Karpas-422 (cell line): ENCODE results near the gene RSPO4. TPM values are rescaled to one million over a fixed set of nuclear protein-coding genes. Genes with fewer than 3 reads are reported as not detected.
A peak's percentile ranks its signal among the peaks of the same experiment; 100 is the strongest.

Source experiments
- DNase-seq: peaks from one replicate; pipeline ENCODE4 v3.0.0-alpha.2; 2015
- H2AFZ ChIP-seq: fragments of 200-600 bp; sonication (generic); 2 replicates; pipeline ENCODE4 v1.6.1; 2014; ENCODE audit warnings: antibody characterized with exemption, low read length, mixed read lengths
- H3K27ac ChIP-seq: fragments of 200-600 bp; sonication (generic); 2 replicates; pipeline ENCODE4 v1.5.1; 2014; ENCODE audit warnings: mild to moderate bottlenecking, low read length, moderate library complexity
- H3K27me3 ChIP-seq: fragments of 200-600 bp; sonication (generic); 2 replicates; pipeline ENCODE4 v1.6.1; 2014; ENCODE audit warnings: low read length, mixed read lengths
- H3K36me3 ChIP-seq: fragments of 200-600 bp; sonication (generic); 2 replicates; pipeline ENCODE4 v1.6.1; 2014; ENCODE audit warnings: low read length, mixed read lengths; ENCODE audit not compliant: insufficient read depth
- H3K4me1 ChIP-seq: fragments of 200-600 bp; sonication (generic); 2 replicates; pipeline ENCODE4 v1.6.1; 2014; ENCODE audit warnings: mild to moderate bottlenecking, low read length, mixed read lengths
- H3K4me2 ChIP-seq: fragments of 200-600 bp; sonication (generic); 2 replicates; pipeline ENCODE4 v1.6.1; 2014; ENCODE audit warnings: low read length, low read depth, mild to moderate bottlenecking; ENCODE audit not compliant: poor library complexity, severe bottlenecking
- H3K4me3 ChIP-seq: fragments of 200-600 bp; sonication (generic); 2 replicates; pipeline ENCODE4 v1.5.1; 2014; ENCODE audit warnings: mild to moderate bottlenecking, antibody characterized with exemption, low read length, mixed read lengths
- H3K79me2 ChIP-seq: fragments of 200-600 bp; sonication (generic); 2 replicates; pipeline ENCODE4 v1.6.1; 2014; ENCODE audit warnings: mild to moderate bottlenecking, low read length, mixed read lengths
- H3K9ac ChIP-seq: fragments of 200-600 bp; sonication (generic); 2 replicates; pipeline ENCODE4 v1.6.0; 2014; ENCODE audit warnings: low read length
- H3K9me2 ChIP-seq: fragments of 200-600 bp; sonication (generic), shearing (Covaris generic); replicated peaks from 2 replicates; pipeline ENCODE4 v1.6.0; 2014; ENCODE audit warnings: mild to moderate bottlenecking, low read length, moderate library complexity; ENCODE audit not compliant: insufficient read depth
- H3K9me3 ChIP-seq: fragments of 300-700, 200-600 bp; sonication (generic); 2 replicates; pipeline ENCODE4 v1.6.1; 2014; ENCODE audit warnings: low read length, mixed read lengths
- H4K20me1 ChIP-seq: fragments of 200-600 bp; sonication (generic); 2 replicates; pipeline ENCODE4 v1.6.1; 2014; ENCODE audit warnings: mild to moderate bottlenecking, antibody characterized with exemption, low read length, low read depth; ENCODE audit not compliant: insufficient read depth
- total RNA-seq: library from RNA; depleted of rRNA; stranded (reverse); fragments of >200 nt; shearing (Covaris generic); gene quantifications from 2 replicates; pipeline ENCODE4 v1.2.3, GENCODE V29; 2014; ENCODE audit warnings: low replicate concordance

The RSPO4 gene
- total RNA-seq, 1 experiment from 2014 or later, result not detected

DNA sequence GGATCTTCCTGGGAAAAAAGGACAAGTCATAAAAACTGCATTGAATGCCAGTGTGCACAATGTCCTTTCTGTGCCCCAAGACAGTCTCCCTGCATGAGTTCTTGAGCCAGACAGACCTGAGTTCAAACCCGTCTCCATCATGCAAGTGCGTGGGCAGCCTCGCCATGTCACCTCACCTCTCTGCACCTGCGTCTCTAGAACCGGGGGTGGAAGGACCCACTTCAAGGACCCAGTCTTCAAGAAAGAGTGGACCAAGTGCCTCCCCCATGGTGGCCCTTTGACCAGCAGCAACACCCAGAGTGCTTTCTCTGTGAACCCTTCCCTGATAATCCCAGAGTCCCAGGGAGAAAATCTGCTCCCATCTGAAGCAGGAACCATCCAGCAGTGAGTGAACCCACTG, 62.5 kb downstream of the RSPO4 start:
- H3K27me3 ChIP-seq, result no peaks in the 10 kb centered on the region
- H2AFZ ChIP-seq, result no peak overlapping the region
- DNase-seq, result no peak
- no peaks in the 10 kb centered on the region for H4K20me1 ChIP-seq
- H3K9me2 ChIP-seq, result no peaks in the 10 kb centered on the region
- no peaks in the 10 kb centered on the region for H3K36me3 ChIP-seq
- H3K4me3 ChIP-seq, result no peak overlapping the region
- no peaks in the 10 kb centered on the region for H3K4me1 ChIP-seq
- no peak overlapping the region for H3K27ac ChIP-seq
- H3K79me2 ChIP-seq, result no peaks in the 10 kb centered on the region
- H3K4me2 ChIP-seq, result no peak overlapping the region
- H3K9ac ChIP-seq, result no peak overlapping the region
- H3K9me3 ChIP-seq, result no peaks in the 10 kb centered on the region

DNA sequence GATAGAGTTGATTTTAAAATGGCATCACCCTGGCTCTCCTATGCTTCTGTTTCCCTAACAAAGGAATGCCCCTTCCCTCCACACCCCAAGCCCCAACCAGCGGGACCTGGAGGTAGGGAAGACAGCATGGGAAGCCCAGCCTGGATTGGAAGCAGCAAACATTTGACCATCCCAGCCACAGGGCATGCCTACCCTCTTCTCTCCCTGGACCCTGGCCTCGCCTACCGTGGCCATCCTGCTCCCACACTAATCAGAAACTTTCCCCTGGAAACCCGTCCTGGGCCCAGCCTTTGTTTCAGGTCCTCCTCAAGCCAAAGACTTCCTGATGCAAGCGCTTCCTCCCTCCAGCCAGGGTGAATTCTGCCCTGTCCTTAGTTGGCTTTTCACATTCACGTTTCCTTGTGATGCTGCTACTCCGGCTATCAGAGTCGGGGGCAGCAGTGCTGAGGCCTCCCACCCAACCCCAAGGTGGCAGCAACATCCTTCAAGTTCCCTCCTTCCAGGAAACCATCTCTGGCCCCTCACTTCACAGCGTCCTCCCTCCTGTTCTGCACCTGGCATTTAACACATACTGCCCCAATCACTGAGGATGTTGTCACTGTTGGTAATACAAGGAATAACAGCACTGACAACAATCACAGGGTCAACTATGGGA, 67.8 kb downstream of the RSPO4 start:
- no peak overlapping the region for H3K27ac ChIP-seq
- no peaks in the 10 kb centered on the region for H3K9me2 ChIP-seq
- no peak overlapping the region for H3K9ac ChIP-seq
- H3K4me2 ChIP-seq, result no peak overlapping the region
- H3K27me3 ChIP-seq, result no peaks in the 10 kb centered on the region
- no peaks in the 10 kb centered on the region for H3K79me2 ChIP-seq
- no peaks in the 10 kb centered on the region for H3K4me1 ChIP-seq
- no peak for DNase-seq
- no peaks in the 10 kb centered on the region for H4K20me1 ChIP-seq
- H3K4me3 ChIP-seq, result no peak overlapping the region
- no peaks in the 10 kb centered on the region for H3K36me3 ChIP-seq
- H3K9me3 ChIP-seq, result peaks cover 12% of the 10 kb centered on the region
- H2AFZ ChIP-seq, result no peak overlapping the region

DNA sequence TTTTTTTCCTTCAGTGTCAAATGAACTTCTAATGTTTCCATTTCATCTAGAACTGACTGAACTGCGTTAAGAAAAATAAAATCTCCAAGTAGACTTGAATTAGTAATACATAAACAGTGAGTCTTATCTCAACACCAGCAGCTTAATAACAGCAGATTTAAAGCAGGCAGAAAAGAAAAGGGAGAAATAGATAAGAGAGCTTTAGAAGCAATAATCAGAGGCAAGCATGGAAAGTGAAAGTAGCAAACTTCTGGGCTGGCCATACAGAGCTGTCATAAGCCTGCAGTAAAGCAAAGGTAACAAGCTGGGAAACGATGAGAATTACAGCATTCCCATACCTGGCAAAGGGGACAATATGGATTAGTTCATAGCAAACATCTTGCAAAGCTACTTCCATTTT, 69.1 kb downstream of the RSPO4 start:
- H3K4me2 ChIP-seq, result no peak overlapping the region
- H3K27me3 ChIP-seq, result 0 out of 2 replicates have a peak, but pooled peaks cover 4% of the 10 kb centered on the region
- no peak for DNase-seq
- H3K9me2 ChIP-seq, result no peaks in the 10 kb centered on the region
- no peak overlapping the region for H3K9ac ChIP-seq
- peaks cover 12% of the 10 kb centered on the region for H3K9me3 ChIP-seq
- H4K20me1 ChIP-seq, result no peaks in the 10 kb centered on the region
- H2AFZ ChIP-seq, result no peak overlapping the region
- no peak overlapping the region for H3K27ac ChIP-seq
- no peaks in the 10 kb centered on the region for H3K4me1 ChIP-seq
- H3K36me3 ChIP-seq, result no peaks in the 10 kb centered on the region
- no peaks in the 10 kb centered on the region for H3K79me2 ChIP-seq
- H3K4me3 ChIP-seq, result no peak overlapping the region

DNA sequence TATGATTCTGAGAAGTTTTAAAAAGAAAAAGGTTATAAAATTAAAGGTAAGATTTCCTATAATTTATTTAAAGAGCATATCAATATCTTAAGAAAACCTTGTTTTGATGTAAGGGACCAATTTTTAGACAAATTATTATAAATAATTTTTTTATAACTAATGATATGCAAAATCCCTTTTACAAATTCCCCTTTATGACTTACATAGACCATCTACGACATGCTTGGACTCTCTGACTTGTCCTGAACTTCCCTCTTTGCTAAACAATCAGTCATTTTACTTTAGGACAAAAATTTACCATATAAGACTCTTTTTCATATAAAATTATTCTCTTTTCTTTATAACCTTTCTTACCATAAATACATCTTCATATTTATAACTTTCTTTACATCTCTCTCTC, 70.7 kb downstream of the RSPO4 start:
- DNase-seq, result peak; percentile 47
- no peaks in the 10 kb centered on the region for H3K79me2 ChIP-seq

DNA sequence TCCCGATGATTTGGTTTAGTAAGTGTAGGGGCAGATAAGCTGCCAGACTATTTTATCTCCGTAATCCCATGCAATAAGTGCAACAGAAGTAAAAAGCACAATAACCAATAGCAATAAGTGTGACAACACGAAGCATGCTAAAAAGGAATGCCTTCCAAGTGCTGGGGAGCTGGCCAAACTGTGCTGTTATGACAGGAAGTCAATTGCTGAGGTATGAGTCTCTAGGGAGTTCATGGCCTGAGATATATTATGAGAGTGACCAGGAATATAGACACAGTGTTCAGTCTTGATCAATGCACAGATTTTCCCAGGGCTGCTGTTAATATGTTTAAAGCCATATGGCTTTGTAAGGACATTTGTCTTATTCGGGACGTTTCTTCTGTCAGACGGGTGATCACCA, 75.4 kb downstream of the RSPO4 start:
- H3K4me1 ChIP-seq, result no peaks in the 10 kb centered on the region
- no peak overlapping the region for H3K4me2 ChIP-seq
- H3K79me2 ChIP-seq, result no peaks in the 10 kb centered on the region
- no peaks in the 10 kb centered on the region for H4K20me1 ChIP-seq
- no peak overlapping the region for H3K9ac ChIP-seq
- 0 out of 2 replicates have a peak, but pooled peaks cover 4% of the 10 kb centered on the region for H3K27me3 ChIP-seq
- H3K27ac ChIP-seq, result no peak overlapping the region
- H3K9me2 ChIP-seq, result no peaks in the 10 kb centered on the region
- no peaks in the 10 kb centered on the region for H3K36me3 ChIP-seq
- H3K4me3 ChIP-seq, result no peak overlapping the region
- H2AFZ ChIP-seq, result no peak overlapping the region
- peaks cover 8% of the 10 kb centered on the region for H3K9me3 ChIP-seq
- no peak for DNase-seq

More for the DNA sequence above, 70.7 kb downstream of the RSPO4 start:
- Histone ChIP-seq H3K9ac (no peak overlapping the region), H3K4me2 (no peak overlapping the region), H3K27me3 (0 out of 2 replicates have a peak, but pooled peaks cover 4% of the 10 kb centered on the region), H4K20me1 (no peaks in the 10 kb centered on the region), H3K4me3 (no peak overlapping the region), H3K27ac (no peak overlapping the region), H2AFZ (no peak overlapping the region), H3K9me3 (peaks cover 12% of the 10 kb centered on the region), H3K4me1 (no peaks in the 10 kb centered on the region), H3K36me3 (no peaks in the 10 kb centered on the region), H3K9me2 (no peaks in the 10 kb centered on the region)

DNA sequence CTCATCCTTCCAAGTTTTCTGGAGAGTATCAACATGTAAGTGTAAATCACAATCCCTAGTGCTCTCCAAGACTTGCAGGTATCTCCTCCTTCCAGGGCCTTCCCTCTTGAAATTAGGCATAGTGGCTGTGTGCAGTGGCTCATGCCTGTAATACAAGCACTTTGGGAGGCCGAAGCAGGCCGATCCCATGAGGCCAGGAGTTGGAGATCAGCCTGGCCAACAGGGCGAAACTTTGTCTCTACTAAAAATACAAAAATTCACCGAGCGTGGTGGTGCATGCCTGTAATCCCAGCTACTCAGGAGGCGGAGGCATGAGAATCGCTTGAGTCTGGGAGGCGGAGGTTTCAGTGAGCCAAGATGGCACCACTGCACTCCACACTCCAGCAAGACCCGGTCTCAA, 76.6 kb downstream of the RSPO4 start:
- Histone ChIP-seq H3K9me3 (peaks cover under 1% of the 10 kb centered on the region; the same call in 1 of the 2 replicates), H3K27me3 (0 out of 2 replicates have a peak, but pooled peaks cover 4% of the 10 kb centered on the region), H3K9me2 (no peaks in the 10 kb centered on the region), H3K4me2 (no peak overlapping the region), H3K27ac (no peak overlapping the region), H3K4me1 (no peaks in the 10 kb centered on the region), H4K20me1 (no peaks in the 10 kb centered on the region), H3K36me3 (no peaks in the 10 kb centered on the region), H3K79me2 (no peaks in the 10 kb centered on the region), H2AFZ (no peak overlapping the region), H3K4me3 (no peak overlapping the region), H3K9ac (no peak overlapping the region)
- no peak for DNase-seq

DNA sequence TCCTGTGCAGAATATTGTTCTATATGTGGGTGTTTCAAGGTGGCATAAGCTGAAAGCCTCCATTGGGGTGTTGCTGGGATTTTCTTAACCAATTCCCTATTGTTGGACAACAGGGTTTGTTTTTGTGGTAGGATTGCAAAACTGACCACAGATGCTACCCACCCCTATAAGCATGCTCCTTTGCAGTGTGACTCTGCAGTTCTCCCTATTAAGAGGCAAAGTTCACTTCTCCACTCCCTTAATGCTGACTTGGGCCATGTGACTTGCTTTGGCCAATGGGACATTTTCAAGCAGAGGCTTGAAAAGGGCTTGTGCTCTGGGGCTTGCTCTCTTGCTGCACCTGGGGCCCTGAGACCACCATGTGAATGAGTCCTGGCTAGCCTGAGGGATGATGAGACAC, 77.5 kb downstream of the RSPO4 start:
- H3K4me2 ChIP-seq, result no peak overlapping the region

DNA sequence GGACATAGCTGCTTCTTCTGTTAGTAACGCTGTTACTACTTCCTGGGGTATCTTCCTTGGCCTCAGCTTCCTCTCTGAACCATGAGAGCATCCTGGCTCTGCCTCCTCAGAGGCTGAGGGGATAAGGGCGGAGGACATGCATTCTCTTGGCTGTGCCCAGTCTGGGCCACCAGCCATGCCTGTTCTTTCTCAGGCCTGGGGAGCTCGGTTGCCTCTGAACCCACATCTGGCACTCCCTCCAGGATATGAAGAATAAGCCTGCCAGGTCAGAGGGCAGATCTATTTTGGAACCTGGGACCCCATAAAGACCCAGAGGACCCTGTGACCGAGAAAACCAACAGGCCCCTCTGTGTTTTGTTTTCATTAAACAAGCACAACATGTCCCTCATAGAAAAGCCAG, 79.3 kb downstream of the RSPO4 start:
- Histone ChIP-seq H3K4me2 (no peak overlapping the region), H4K20me1 (no peaks in the 10 kb centered on the region), H3K9me2 (no peaks in the 10 kb centered on the region), H3K36me3 (no peaks in the 10 kb centered on the region), H3K9me3 (no peaks in the 10 kb centered on the region), H3K9ac (no peak overlapping the region), H3K27me3 (no peaks in the 10 kb centered on the region), H3K79me2 (no peaks in the 10 kb centered on the region), H3K27ac (no peak overlapping the region), H3K4me3 (no peak overlapping the region), H3K4me1 (no peaks in the 10 kb centered on the region), H2AFZ (no peak overlapping the region)
- no peak for DNase-seq

More for the DNA sequence above, 77.5 kb downstream of the RSPO4 start:
- Histone ChIP-seq H3K9me3 (no peaks in the 10 kb centered on the region), H3K4me3 (no peak overlapping the region), H3K9ac (no peak overlapping the region), H3K9me2 (no peaks in the 10 kb centered on the region), H3K36me3 (no peaks in the 10 kb centered on the region), H2AFZ (no peak overlapping the region), H3K4me1 (no peaks in the 10 kb centered on the region), H3K27me3 (0 out of 2 replicates have a peak, but pooled peaks cover 4% of the 10 kb centered on the region), H4K20me1 (no peaks in the 10 kb centered on the region), H3K27ac (no peak overlapping the region), H3K79me2 (no peaks in the 10 kb centered on the region)
- DNase-seq, result no peak
